Upper lobe of left lung (tissue), 6 donors: ENCODE data around the gene C1orf21. TPM values are rescaled to one million over a fixed set of nuclear protein-coding genes. Genes with fewer than 3 reads are reported as not detected.

Source experiments
- ATAC-seq, 2 donors: fragments of 200-7000 bp; cut with Tn5 transposase; one replicate each; pipeline ENCODE4 v1.9.1; 2022; ENCODE audit warnings: mild to moderate bottlenecking in 2 of 2, moderate library complexity in 2 of 2; ENCODE audit not compliant: low FRiP score in 2 of 2
- DNase-seq, 2 donors: peaks; one replicate each; pipeline ENCODE4 v3.0.0-alpha.2; 2019 to 2020
- H3K27ac ChIP-seq, 4 donors: fragments of 200-600 bp; sonication (generic); one replicate each; pipeline ENCODE4 v1.5.1; 2016 to 2019
- H3K27me3 ChIP-seq, 4 donors: fragments of 200-600 bp; sonication (generic); one replicate each; pipeline ENCODE4 v1.5.1; 2017 to 2019
- H3K36me3 ChIP-seq, 4 donors: fragments of 200-600 bp; sonication (generic); one replicate each; pipeline ENCODE4 v1.5.1; 2016 to 2019
- H3K4me1 ChIP-seq, 4 donors: fragments of 200-600 bp; sonication (generic); one replicate each; pipeline ENCODE4 v1.5.1; 2018 to 2019
- H3K4me3 ChIP-seq, 4 donors: fragments of 200-600 bp; sonication (generic); one replicate each; pipeline ENCODE4 v1.5.1; 2017 to 2019; ENCODE audit warnings: mild to moderate bottlenecking in 2 of 4, moderate library complexity in 1 of 4
- H3K9me3 ChIP-seq, 4 donors: fragments of 200-600 bp; sonication (generic); one replicate each; pipeline ENCODE4 v1.5.1; 2018 to 2019
- EP300 ChIP-seq, 4 donors: sonication (generic); formaldehyde crosslinking; IDR thresholded peaks; one replicate each; pipeline ENCODE4 v1.5.1; 2017; ENCODE audit warnings: antibody characterized with exemption in 4 of 4, control low read depth in 2 of 4
- POLR2A ChIP-seq, 4 donors: fragments of 450-650 bp; IDR thresholded peaks; one replicate each; pipeline ENCODE4 v1.5.1; 2016 to 2017; ENCODE audit warnings: antibody characterized with exemption in 4 of 4, mild to moderate bottlenecking in 2 of 4
- POLR2AphosphoS5 ChIP-seq, 2 donors: sonication (generic); formaldehyde crosslinking; IDR thresholded peaks; one replicate each; pipeline ENCODE4 v1.5.1; 2017; ENCODE audit warnings: antibody characterized with exemption in 2 of 2
- WGBS, 2 donors: methylation state at CpG; one replicate each; pipeline ENCODE4 v1.1.5; 2017 to 2018; 5-methylcytosine and 5-hydroxymethylcytosine counted together
- total RNA-seq, 6 donors: library from RNA; depleted of rRNA in 4 of 6; stranded (reverse); fragments of >200 nt in 4 of 6; gene quantifications; one replicate each; pipeline versions ENCODE4 v1.1.0 to v1.2.1, GENCODE V29; 2016 to 2021
- TF ChIP-seq, protein P1 (sequence below), 6 experiments: fragments of 450-650 bp in 4 of 6; fragments of 200-600 bp in 2 of 6; sonication (generic) in 2 of 6; IDR thresholded peaks; one replicate each; pipeline ENCODE4 v1.5.1; 2016 to 2019; ENCODE audit warnings: antibody characterized with exemption in 6 of 6
- donor health status: DM: no; HTN: no; CAD: no; lungs with moderate emphysema.
- donor health status: DM: no; HTN: yes; CAD: no; lungs with severe emphysema.

C1orf21 gene
- total RNA-seq, 6 donors from 2014 or later: 21.4 to 110 (median 49.2) TPM

DNA sequence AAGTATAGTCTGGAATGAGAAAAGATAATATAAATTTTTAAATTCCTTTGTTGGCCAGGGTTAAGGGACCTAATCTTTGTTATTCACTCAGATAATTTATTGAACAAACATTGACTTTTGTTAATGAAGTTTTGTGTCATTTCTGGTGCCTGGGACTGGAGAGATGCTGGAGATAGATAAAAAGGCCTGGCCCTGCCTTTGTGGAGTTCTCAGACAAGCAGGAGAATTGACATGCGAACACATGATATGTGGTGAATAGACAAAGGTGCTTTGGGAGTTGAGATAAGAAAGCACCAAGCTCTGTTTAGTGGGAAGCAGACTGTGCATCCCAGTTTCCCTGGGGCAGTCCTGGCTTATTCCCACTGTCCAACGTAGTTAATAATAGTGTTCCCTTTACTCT is 8.5 kb downstream of the C1orf21 start:
- Histone ChIP-seq H3K4me3 (no peak overlapping the region), H3K4me1 (peaks cover 0 to 23% (median 9%) of the 10 kb centered on the region in 4 donors), H3K36me3 (no peaks in the 10 kb centered on the region), H3K9me3 (no peaks in the 10 kb centered on the region), H3K27me3 (no peaks in the 10 kb centered on the region), H3K27ac (no peak overlapping the region)
- no peak for DNase-seq
- TF ChIP-seq POLR2AphosphoS5 (IDR thresholded peaks at IDR 0.05) (no peak), POLR2A (IDR thresholded peaks at IDR 0.05) (no peak), EP300 (IDR thresholded peaks at IDR 0.05) (no peak)
- TF ChIP-seq, protein P1, sequence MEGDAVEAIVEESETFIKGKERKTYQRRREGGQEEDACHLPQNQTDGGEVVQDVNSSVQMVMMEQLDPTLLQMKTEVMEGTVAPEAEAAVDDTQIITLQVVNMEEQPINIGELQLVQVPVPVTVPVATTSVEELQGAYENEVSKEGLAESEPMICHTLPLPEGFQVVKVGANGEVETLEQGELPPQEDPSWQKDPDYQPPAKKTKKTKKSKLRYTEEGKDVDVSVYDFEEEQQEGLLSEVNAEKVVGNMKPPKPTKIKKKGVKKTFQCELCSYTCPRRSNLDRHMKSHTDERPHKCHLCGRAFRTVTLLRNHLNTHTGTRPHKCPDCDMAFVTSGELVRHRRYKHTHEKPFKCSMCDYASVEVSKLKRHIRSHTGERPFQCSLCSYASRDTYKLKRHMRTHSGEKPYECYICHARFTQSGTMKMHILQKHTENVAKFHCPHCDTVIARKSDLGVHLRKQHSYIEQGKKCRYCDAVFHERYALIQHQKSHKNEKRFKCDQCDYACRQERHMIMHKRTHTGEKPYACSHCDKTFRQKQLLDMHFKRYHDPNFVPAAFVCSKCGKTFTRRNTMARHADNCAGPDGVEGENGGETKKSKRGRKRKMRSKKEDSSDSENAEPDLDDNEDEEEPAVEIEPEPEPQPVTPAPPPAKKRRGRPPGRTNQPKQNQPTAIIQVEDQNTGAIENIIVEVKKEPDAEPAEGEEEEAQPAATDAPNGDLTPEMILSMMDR (IDR thresholded peaks at IDR 0.05): no peak
- ATAC-seq: no peak
- 81 to 93% methylated on average over 2 of the region's 2 CpGs for WGBS, 2 donors

DNA sequence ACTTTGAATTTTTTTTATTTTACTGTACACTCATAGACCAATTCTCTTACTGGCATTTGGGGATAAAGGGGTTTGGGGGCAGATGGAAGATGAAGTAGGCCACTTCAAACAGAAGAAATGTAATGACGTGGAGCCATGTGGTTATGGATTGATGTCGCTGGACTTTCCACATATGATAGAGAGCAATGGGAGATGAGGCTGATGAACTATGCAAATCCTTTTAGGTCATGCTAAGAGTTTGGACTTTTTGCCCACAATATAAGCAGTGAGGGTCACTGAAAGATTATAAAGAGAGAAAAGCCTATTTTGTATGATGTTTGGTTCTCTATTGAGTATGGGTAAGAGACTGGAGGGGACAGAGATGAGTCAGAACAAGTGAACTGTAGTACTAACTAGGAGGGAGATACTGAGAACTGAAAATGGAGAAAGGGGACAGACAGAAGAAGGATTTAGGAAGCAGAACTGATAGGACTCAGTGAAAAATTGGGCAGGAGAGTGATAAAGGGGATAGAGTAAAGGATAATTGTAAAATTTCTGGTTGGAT is 9.2 kb downstream of the C1orf21 start:
- DNase-seq (no peak), ATAC-seq (no peak)
- no peak for TF ChIP-seq EP300 (IDR thresholded peaks at IDR 0.05)
- TF ChIP-seq POLR2AphosphoS5 (IDR thresholded peaks at IDR 0.05): no peak
- TF ChIP-seq, protein P1 (IDR thresholded peaks at IDR 0.05): no peak
- TF ChIP-seq POLR2A (IDR thresholded peaks at IDR 0.05): no peak
- Histone ChIP-seq H3K27me3 (no peaks in the 10 kb centered on the region), H3K36me3 (no peaks in the 10 kb centered on the region), H3K9me3 (no peaks in the 10 kb centered on the region), H3K4me3 (no peak overlapping the region), H3K4me1 (peaks cover 0 to 23% (median 9%) of the 10 kb centered on the region in 4 donors), H3K27ac (no peak overlapping the region)
- WGBS, 2 donors: 63 to 86% methylated on average over 2 of the region's 2 CpGs

DNA sequence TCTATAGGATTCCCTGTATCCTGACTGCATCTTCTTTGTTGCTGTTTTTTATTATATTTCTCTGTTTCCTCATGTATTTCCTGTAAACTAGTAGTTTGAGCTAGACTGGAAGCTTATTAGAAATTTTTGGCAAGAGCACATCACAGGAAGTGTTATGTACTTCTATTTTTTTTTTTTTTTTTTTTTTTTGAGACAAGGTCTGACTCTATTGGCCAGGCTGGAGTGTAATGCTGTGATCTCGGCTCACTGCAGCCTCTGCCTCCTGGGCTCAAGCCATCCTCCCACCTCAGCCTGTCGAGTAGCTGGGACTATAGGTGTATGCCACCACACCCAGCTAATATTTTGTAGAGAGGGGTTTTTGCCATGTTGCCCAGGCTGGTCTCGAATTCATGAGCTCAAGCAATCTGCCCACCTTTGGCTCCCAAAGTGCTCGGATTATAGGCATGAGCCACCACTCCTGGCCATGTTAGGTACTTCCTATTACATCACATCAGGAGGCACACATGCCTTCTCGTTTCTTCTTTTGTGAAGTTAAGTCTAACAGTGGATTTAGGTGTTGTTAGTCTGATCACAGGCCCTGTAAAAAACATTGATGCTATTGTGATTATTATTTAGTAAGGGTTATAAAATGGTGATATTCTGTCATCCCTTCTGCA is 12.5 kb downstream of the C1orf21 start:
- no peaks in the 10 kb centered on the region for H3K36me3 ChIP-seq
- DNase-seq: no peak
- no peaks in the 10 kb centered on the region for H3K27me3 ChIP-seq
- WGBS, 2 donors: 67 to 68% methylated on average over 5 of the region's 5 CpGs
- TF ChIP-seq POLR2AphosphoS5 (IDR thresholded peaks at IDR 0.05): no peak
- no peak for TF ChIP-seq POLR2A (IDR thresholded peaks at IDR 0.05)
- no peak for TF ChIP-seq EP300 (IDR thresholded peaks at IDR 0.05)
- no peak overlapping the region for H3K4me3 ChIP-seq
- peaks cover 0 to 7% (median 2%) of the 10 kb centered on the region in 4 donors for H3K4me1 ChIP-seq
- H3K9me3 ChIP-seq: no peaks in the 10 kb centered on the region
- H3K27ac ChIP-seq: no peak overlapping the region
- no peak for ATAC-seq

DNA sequence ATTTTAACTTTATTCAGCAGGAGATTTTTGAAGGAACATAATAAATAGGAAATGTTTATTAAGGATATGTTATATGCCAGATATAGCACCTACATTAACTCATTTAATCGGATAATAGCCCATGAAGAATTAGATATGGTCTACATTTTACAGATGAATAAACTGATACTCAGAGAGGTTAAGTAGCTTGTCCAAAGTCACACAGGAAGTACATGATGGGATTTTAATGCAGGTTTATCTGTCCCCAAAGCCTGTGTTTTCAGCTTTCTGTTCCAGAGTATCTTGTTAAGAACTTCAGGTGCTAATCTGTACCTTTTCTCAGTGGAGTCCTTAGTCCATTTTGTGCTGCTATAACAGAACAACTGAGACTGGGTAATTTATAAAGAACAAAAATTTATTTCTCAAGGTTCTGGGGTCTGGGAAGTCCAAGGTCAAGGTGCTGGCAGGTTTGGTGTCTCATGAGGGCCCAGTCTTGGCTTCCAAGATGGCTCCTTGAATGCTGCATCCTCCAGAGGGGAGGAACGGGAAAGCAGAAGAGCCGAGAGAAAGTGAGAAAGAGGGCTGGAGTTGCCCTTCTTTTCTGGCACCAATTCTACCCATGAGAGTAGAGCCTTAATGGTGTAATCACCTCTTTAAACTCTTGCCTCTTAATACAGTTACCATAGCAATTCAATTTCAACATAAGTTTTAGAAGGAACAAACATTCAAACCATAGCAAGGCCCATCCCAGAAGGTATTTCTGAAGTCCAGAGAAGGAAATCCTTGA is 17.3 kb downstream of the C1orf21 start:
- peaks cover 11 to 32% (median 20%) of the 10 kb centered on the region in 4 donors for H3K4me1 ChIP-seq
- TF ChIP-seq, protein P1 (IDR thresholded peaks at IDR 0.05): no peak
- TF ChIP-seq POLR2A (IDR thresholded peaks at IDR 0.05) (no peak), EP300 (IDR thresholded peaks at IDR 0.05) (no peak), POLR2AphosphoS5 (IDR thresholded peaks at IDR 0.05) (no peak)
- H3K27me3 ChIP-seq: no peaks in the 10 kb centered on the region
- H3K9me3 ChIP-seq: no peaks in the 10 kb centered on the region
- peak overlapping the region in 1 of 4 donors; percentile 54 for H3K27ac ChIP-seq
- no peak overlapping the region for H3K4me3 ChIP-seq
- 70 to 71% methylated on average over 3 of the region's 3 CpGs for WGBS, 2 donors
- peak; percentile 64 to 79 for ATAC-seq
- DNase-seq: no peak
- H3K36me3 ChIP-seq: no peaks in the 10 kb centered on the region

DNA sequence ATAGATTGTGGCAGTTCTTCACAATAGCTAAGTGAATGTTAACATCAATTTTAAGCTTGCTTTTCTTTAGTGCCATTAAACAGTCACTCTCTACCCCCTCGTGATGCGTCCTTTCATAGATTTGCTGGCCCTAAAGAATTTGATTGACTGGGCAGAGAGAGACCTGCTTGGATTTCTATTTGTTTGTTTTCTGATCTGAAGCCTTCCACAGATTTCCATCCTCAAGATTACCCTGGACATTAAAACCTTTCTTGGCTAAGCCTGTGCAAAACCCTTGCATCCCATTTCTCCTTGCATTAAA is 17.8 kb downstream of the C1orf21 start:
- peaks cover 11 to 32% (median 21%) of the 10 kb centered on the region in 4 donors for H3K4me1 ChIP-seq
- TF ChIP-seq EP300 (IDR thresholded peaks at IDR 0.05) (no peak), POLR2A (IDR thresholded peaks at IDR 0.05) (no peak), POLR2AphosphoS5 (IDR thresholded peaks at IDR 0.05) (no peak)
- H3K4me3 ChIP-seq: no peak overlapping the region
- H3K9me3 ChIP-seq: no peaks in the 10 kb centered on the region
- WGBS, 2 donors: 76 to 81% methylated on average over 2 of the region's 2 CpGs
- peak overlapping the region in 2 of 4 donors; percentile 4 to 21 for H3K27ac ChIP-seq
- ATAC-seq: peak in 1 of 2 donors; percentile 15
- H3K27me3 ChIP-seq: no peaks in the 10 kb centered on the region
- H3K36me3 ChIP-seq: no peaks in the 10 kb centered on the region
- no peak for DNase-seq
